ENCODE data around the gene CIAO3. TPM values are rescaled to one million over a fixed set of nuclear protein-coding genes. Genes with fewer than 3 reads are reported as not detected.

Gene CIAO3
- total RNA-seq, 1 donor from 2014 or later: 36.1 TPM

DNA sequence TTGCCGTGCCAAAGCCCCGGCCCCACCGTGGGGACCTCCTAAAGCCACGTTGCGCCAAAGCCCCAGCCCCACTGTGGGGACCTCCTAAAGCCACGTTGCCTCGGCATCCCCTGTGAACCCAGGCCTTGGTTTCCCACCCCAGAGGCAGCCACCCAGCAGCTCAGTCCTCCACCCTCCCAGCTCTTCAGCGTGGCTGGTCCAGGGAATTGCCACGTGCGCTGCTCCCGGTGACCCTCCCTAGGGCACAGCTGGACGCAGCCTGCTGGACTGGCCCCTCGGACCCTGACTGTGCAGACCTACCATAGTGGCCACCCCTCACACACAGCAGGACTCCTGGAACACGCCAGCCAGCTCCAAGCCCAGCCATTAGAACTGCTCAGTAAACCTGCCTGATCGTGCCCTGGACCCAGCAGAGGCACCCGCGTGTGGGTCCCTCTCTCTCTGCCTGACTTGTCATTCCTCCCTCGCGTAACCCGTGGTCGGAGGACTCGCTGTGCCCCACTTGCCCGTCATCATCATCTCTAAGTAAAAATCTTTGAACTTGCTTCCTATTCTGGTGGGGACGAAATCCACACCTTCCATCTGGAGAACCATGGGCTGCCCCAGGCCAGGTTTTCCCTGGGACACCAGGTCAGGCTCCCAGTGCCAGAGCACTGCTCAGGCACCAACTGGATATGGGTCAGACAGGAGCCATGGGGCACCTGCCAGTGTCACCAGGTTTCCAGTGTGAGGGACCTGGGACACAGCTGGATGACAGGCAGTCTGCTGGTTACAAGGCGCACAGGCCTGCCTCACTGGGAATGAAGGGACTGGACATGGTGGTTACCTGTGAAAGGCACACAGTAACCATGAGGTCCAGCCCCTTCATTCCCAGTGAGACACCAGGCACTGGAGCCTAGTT is 5.6 kb downstream of the CIAO3 start:
- no peak for DNase-seq

DNA sequence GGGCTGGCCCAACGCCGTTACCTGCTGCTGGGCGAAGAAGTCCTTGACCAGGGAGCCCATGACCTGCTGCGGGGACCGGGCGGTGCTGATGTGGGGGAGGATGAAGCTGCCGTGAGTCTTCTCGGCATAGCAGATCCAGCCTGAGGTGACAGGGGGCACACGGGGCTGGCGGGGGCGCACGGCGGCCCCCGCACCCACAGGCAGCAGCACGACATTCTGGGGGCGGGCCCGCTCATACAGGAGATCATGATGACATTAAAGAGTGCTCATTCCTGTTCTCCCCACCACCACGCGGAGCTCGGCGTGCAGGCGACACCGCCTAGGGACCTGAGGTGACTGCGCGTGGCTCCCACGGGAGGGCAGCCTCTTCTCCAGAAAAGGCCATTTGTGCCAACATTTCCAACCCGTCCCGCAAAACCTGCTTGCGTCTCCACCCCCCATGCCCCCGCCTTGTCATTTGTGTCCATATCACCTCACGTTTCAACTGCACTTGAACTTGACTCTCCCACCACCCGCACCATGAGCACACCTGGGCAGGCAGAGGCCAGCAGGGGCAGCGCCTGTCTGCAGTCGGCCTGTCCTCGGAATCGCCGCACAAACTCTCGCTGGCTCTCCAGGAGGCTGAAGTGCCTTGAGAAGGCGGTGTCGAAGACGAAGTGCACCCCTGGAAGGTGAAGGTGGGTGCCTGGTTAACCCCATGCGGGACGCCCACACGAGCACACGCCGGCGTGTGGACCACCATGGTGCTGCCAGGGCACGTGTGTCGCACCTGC is 6.4 kb downstream of the CIAO3 start:
- no peak for DNase-seq

DNA sequence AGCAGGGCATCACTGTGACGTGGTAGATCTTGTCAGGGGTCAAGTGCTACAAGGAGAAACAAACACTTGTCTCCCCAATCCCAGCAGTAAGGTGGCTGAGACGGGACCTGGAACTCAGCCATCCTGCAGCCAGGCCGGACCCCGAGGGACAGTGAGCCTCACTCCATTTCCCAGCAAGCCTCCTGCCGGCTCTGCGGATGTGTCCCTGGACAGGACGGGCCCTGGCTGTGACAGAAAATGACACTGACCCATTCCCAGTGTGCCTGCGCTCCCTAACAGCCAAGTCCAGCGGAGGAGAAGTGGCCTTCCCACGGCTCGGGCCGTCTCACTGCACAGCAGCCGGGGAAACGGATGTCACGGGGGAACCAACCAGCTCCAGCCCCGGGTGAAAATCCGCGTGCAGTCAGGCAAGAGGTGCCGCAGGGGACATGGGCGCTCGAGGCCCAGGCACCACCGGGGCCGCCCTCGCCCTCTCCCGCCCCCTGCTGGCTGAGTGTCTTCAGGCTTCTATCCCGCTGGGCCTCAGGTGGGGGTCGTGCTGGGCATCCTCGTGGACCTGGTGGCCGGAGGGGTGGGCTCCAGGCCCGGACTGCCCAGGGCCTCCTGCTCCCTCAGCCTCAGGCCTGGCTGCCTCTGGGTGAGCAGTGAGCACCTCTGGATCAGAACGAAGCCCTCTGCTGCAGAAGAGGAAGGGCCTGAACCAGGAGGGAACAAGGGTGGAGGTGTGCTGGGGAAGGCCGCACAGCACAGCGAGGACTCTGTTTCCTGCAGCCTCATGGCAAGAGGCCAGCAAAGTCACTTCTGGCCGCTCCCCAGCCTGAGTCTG is 7.2 kb downstream of the CIAO3 start:
- DNase-seq: no peak

DNA sequence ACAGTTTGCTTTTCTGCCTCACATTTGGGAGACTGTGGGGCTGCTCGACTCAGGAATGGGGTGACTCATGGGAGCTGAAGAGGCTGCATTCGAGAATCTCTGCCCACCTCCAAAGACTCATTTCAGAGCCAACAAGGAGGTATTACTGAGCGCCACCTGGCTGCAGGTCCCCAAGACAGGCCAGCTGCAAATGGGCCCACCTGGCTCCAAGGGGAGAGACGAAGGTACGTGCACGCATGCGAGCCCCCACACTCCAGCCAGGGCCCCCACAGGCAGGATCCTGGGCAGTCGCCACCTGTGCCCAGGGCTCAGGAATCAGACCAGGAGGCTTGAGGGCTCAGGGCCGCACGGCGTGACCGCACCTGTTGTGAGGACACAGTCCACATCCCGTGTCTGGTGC is 7.9 kb downstream of the CIAO3 start:
- no peak for DNase-seq

DNA sequence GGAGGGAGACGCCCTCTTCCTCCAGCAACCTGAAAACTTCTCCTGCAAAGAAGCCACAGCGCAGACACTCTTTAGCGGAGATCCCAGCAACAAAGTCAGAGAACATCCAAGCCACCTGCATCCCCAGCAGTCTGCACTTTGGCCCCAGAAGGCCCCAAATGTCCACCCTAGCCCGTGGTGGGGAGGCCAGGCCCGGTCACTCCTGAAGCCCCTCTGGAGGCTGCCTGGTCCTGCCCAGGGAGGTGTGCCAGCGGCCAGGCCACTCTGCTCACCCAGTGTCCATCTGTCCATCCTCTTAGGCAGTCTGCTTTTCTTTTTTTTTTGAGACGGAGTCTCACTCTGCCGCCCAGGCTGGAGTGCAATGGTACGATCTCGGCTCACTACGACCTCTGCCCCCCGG is 8.5 kb downstream of the CIAO3 start:
- DNase-seq: no peak

DNA sequence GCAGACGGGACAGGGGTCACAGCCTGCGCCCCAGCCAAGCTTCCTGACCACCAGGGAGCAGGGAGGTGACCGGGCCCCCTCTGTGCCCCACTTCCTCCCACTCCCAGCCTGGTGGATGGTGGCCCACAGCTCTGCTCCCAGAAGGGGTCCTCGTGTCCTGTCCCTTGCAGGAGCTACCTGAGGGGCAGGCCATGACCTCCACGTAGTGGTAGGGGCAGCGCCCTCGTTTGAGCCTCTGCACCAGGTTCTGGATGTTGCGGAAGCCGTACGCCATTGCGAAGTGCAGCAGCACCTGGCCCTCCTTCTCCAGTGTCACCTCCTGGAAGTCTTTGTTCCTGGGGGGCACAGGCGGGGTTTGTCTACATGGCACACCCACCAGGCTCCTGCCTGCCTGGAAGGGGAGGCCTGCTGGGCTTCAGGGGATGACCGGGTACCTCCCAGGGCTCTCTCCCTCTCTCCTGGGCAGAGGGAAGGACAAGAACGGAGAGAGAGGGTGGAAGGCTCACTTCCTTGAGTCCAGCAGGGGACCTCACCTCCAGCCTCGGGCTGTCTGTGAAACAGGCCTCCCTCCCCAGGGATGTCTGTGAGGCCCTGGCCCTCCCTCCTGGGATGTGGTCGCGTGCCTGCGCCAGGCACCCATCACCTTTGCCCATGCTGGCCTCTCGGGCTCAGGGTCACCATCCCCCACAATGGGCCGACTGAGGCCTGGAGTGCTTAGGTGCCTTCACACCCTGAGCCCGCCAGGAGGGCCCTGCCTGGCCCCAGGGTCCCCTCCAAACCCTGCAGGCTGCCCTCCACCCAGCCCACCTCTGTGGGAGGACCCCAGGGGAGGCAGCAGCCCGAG is 9.9 kb downstream of the CIAO3 start:
- no peak for DNase-seq

DNA sequence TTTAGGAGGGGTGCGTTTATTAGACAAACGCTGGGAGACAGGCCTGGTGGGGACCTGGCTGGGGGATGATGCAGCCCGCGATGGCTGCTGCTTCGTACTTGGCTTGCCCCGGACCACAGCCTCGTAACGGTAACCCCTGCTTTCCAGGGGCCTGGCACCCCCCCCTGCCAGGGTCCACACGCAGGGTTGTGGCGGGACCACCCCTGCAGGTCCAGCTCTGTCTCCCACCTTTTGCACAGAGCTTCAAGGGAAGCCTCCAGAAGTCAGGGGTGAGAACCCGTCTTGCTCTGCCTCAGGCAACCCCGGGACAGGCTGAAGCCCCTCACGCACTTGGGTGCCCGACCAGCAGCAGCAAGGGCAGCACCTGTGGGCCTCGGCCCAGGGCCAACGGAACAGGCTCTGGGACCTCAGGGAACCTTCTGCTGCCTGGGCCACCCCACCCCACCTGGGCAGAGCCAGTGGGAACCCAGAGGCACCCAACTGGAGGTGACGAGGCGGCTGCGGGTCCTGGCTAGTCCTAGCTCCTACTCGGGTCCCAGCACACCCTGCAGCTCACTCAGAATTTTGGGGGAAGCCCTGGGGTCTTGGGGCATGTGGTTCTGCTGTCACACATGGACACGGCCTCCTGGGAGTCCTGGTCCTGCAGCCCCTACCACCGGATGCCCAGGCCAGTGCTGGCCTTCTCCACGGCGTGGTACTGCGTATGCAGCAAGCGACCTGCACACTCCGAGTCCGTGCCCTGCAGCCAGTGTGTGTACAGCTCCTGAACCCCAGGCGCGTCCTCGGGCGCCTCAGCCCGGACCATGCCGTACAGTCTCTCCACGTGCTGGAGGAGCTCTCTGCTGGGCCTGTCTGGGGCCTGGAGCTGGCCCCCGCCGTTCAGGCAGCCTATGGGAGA is 10.8 kb downstream of the CIAO3 start:
- DNase-seq: no peak

DNA sequence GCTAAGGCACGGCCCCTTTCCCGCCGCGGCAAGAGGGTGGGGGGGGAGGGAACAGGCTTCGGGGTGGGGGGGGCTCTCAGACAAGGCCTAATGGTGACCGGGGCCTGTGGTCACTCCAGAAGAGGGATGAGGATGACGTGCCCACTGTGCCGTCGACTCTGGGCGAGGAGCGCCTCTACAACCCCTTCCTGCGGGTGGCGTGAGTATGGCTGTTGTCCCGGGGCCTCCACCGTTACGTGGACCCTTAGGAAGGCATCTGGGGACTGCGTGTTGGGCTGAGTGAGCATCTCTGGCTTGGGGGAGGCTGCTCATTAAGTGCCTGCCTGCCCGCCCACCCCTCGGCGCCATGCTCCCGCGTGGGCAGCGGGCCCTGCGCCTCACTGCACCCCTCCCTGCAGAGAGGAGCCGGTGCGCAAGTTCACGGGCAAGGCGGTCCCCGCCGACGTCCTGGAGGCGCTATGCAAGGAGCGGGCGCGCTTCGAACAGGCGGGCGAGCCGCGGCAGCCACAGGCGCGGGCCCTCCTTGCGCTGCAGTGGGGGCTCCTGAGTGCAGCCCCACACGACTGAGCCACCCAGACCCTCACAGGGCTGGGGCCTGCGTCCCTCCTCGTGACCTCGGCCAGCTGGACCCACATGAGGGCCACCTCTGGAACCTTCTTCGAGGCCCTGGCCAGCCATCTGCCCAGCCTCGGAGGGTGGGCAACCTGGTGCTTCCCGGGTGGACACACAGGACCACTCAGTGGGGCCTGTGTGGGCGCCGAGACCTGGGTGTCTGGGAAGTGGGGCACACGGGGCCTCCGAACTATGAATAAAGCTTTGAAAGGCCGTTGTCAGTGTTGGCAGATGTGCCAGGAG is 11.7 kb downstream of the CIAO3 start:
- no peak for DNase-seq

DNA sequence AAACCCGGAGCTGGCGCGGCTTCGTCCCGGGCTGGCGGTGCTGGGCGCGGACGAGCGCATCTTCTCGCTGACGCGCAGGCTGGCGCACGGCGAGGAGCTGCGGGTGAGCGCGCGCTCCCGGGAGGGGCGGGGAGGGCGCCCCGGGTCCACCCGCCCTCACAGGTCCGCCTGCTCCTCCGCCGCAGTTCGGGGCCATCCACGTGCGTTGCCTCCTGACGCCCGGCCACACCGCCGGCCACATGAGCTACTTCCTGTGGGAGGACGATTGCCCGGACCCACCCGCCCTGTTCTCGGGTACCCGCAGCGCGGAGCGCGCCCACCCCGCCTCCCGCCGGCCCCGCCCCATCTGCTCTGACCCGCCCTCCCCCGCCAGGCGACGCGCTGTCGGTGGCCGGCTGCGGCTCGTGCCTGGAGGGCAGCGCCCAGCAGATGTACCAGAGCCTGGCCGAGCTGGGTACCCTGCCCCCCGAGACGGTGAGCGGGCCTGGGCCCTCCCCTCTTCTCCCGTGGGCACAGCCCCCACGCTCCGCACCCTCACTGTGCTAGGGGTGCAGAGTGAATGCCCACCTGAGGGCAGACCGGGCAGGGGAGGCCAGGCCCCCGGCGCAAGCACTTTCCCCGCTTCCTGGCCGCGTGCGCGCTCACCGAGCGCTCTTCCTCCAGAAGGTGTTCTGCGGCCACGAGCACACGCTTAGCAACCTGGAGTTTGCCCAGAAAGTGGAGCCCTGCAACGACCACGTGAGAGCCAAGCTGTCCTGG is 12.5 kb downstream of the CIAO3 start:
- DNase-seq: peak; percentile 54

DNA sequence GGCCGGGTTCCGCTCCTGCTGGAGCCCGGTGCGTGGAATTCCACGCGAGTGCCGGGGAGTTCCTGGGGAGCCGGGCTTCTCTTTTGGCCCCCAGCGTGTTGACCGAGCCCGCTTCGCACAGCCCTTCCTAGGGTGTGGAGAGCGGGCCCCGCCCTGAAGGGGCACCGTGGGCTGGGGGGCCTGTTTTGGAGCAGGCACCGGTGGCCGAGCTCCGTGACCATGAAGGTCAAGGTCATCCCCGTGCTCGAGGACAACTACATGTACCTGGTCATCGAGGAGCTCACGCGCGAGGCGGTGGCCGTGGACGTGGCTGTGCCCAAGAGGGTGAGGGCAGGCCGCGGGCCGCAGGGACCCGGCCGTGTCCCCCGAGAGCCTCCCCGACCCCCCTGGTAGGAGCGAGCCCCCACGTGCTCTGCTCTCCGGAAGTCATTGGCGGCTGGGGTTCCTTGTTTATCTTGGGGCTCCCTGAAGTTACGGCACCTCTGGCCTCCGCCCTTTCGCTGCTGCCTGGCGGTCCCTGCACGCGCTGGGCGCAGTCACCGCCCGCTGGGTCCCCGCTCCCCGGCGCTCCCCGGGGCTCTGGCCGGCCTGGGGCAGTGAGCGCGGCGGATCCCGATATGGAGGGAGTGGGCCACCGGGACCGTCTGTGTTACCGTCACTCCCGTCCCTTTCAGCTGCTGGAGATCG is 13.4 kb downstream of the CIAO3 start:
- no peak for DNase-seq

DNA sequence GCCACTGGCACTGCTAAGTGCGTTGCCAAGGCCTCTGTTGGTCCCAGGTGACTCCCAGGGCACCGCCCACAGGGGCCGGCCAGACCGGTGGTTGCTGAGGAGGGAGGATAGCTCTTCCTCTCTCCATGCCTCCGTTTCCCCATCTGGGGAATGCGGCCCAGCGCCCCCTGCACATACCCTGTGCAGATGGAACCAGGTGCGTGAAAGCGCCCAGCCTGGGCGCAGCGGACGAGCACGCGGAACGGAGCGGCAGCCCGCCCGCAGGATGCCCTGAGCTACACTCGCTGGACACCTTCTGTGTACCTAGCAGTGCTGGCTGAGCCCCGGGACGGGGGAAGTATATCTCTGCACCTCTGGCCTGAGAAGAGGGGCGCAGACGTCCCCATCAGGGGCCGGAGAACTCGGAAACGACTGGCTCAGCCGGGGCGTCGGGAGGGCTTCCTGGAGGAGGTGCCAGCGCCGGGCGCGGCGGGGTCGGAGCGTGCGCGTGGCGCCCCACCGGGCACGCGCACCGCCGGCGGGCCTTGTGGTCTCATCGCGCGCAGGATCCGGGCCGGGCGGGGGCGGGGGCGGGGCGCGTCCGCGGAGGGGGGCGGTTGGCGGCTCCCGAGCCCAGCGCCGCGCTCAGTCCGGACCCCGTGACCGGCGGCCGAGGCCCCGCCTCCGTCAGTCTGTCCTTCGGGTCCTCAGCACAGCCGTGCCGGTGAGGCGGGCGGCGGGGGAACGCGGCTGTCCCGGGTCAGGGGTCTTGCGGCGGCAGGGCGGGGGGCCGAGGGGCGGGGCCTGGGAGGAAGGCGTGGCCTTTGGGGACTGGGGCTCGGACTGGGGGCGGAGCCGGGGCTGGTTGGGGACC is 14.1 kb downstream of the CIAO3 start, which contains the start of the genes CCDC78 and HAGHL:
Gene CCDC78, minus strand, starts transcription at position 6 of the 853 bp plus-strand sequence. CDS start 76 bp downstream, outside the sequence.
Gene HAGHL, plus strand, starts transcription at position 669 of the 853 bp plus-strand sequence. CDS start 404 bp downstream, outside the sequence.
- DNase-seq: no peak

DNA sequence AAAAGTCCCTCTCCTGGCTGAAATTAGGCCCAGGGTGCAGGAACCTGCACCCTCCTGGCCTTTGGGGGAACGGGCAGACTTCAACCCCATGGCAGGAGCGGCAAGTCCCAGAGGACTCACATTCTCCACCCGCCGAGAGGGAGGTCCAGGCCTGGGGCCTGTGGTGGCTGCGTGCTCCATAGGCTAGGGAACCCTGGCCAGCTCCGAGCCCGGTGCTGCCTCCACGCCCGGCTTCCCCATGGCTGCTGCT is 14.7 kb downstream of the CIAO3 start:
- no peak for DNase-seq

DNA sequence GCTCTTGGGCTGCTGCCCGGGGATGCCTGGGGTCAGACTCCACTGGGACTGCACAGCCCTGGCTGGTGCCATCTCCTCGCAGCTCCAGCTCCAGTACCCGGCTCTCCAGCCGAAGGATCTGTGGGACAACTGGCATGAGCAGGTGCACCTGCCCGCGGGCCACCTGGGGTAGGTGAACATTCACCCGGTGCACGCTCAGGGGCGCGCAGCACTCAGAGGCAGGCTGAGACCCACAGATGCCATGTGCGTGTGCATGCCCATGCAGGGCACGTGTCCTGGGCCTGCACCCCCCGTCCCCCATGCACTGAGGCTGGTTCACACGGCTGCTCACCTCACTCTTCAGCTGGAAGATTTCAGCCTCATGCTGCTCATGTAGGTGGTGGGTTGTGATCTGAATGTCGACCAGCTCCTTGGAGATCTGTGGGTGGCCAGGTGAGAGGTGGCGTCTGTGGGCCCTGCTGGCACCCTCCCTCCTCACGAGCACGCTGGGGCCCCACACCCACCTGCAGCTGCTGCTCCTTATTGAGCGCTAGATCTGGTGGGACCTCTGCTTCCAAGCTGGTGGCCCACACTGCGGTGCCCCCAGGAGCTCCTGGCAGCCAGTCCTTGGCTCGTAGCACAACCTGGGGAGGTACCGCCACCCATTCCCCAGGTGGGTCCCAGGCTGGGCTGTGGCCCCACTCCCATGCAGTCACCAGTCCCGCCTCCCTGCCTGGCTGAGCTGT is 15.2 kb downstream of the CIAO3 start:
- DNase-seq: no peak

DNA sequence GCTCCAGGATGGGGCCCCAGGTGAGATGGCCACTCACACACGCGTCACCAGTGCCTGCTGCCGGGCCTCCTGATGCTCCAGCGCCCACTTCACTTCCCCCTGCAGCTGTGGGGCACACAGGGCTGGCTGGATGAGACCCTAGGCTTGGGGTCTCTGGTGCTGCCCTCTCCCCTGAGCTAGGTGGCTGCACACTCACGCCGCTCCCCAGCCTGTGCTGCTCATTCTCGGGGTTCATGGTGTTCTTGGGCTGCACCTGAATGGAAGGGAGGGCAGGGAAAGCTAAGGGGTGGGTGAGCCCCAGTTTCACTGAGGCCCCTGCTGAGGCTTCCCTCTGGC is 15.8 kb downstream of the CIAO3 start:
- no peak for DNase-seq

DNA sequence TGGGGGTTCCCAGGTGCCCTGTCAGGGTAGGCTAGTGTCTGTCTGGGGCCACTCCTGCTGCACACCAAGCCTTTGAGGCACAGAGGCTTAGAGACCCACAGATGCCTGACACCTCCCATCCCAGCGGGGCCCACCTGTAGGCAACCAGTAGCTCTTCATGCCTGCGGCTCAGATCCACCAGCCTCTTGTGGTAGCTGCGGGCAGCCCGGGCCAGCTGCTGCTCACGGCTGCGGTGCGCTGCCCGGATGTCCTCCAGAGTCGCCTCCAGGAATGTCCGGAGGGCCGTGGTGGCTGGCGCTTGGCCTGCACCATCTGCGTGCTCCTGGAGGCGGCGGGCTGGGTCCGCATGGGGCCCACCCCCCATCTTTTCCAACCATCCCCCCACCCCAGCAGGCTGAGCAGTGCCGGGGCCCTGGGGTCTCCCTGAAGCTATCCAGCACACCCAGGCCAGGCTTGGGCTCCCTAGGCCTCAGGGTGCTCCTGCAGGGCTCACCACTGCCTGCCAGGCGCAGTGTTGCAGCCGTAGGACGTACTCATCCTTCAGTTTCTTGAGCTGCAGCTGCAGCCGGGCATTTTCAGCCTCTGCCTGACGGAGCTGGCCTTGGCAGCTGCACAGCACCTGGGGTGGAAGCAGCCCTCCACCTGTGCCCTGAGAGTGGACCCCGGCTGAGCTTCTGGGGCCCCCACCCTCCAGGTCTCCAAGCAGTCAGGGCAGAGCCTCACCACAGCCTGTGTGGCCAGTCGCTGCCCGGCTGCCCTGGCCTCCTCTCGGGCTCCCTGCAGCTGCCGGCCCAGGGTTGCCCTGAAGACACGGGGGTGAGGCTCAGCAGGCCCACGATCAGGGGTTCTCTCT is 16.4 kb downstream of the CIAO3 start:
- no peak for DNase-seq

DNA sequence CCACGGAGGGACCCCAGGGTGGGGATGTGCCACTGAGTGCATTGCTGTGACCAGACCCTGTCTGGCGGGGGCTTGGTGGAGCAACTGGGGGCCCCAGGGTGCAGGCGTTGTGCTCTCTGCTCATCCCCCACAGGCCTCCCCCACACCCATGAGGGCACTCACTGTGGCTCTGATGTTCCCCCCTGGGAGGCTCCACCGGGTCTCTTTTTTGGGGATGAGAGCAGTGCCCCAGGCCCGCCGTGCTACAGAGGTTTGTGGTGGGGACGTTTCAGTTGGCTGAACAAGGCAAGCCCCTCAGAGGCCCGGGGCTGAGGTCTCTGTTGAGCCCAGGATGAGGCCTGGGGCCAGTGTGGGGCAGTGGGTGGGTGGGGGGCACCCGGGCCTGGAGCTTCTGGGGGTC is 17.1 kb downstream of the CIAO3 start:
- DNase-seq: no peak

All from tongue (tissue), 2 donors.